SK-N-SH treated with all-trans-retinoic acid at 6 μM for 48 hours (cell line): ENCODE measurements around the gene ENTR1.

Source experiments
- ARNTL ChIP-seq: fragments of 450-650 bp; formaldehyde crosslinking; IDR thresholded peaks from 2 replicates; pipeline ENCODE4 v1.5.0; 2020; ENCODE audit warnings: low read depth, mild to moderate bottlenecking, moderate library complexity, borderline replicate concordance
- BACH2 ChIP-seq: fragments of 250-450 bp; sonication (Bioruptor Pico); IDR thresholded peaks from 2 replicates; pipeline ENCODE4 v1.9.0; 2021; ENCODE audit warnings: mild to moderate bottlenecking, borderline replicate concordance
- CSDC2 ChIP-seq: fragments of 250-450 bp; sonication (Bioruptor Pico); IDR thresholded peaks from 2 replicates; pipeline ENCODE4 v1.5.0; 2020; ENCODE audit warnings: mild to moderate bottlenecking, moderate library complexity
- GLIS3 ChIP-seq: fragments of 250-450 bp; sonication (Bioruptor Pico); IDR thresholded peaks from 2 replicates; pipeline ENCODE4 v1.5.0; 2020; ENCODE audit warnings: mild to moderate bottlenecking, moderate library complexity
- OSR1 ChIP-seq: fragments of 250-450 bp; sonication (Bioruptor Pico); IDR thresholded peaks from 2 replicates; pipeline ENCODE4 v1.8.0; 2022; ENCODE audit warnings: moderate library complexity, mild to moderate bottlenecking, inconsistent platforms
- PPARA ChIP-seq: fragments of 250-450 bp; sonication (Bioruptor Pico); IDR thresholded peaks from 2 replicates; pipeline ENCODE4 v1.5.0; 2020; ENCODE audit warnings: mild to moderate bottlenecking, borderline replicate concordance
- RARB ChIP-seq: fragments of 250-450 bp; sonication (Bioruptor Pico); IDR thresholded peaks from 2 replicates; pipeline ENCODE4 v1.8.0; 2021; ENCODE audit warnings: mild to moderate bottlenecking, moderate library complexity
- SNAI2 ChIP-seq: fragments of 250-450 bp; sonication (Bioruptor Pico); IDR thresholded peaks from 2 replicates; pipeline ENCODE4 v1.5.0; 2020; ENCODE audit warnings: mild to moderate bottlenecking, moderate library complexity
- TF ChIP-seq, protein P1 (sequence below): fragments of 250-450 bp; sonication (Bioruptor Pico); IDR thresholded peaks from 2 replicates; pipeline ENCODE4 v1.8.0; 2020; ENCODE audit warnings: mild to moderate bottlenecking, moderate library complexity, borderline replicate concordance
- TF ChIP-seq, protein P2 (sequence below): fragments of 250-450 bp; sonication (Bioruptor Pico); IDR thresholded peaks from 2 replicates; pipeline ENCODE4 v1.5.0; 2020; ENCODE audit warnings: mild to moderate bottlenecking, moderate library complexity

GRCh38 chr9:136381966-136382513 is 28.4 kb downstream of the ENTR1 start:
- TF ChIP-seq GLIS3 = no peak
- TF ChIP-seq, protein P1, sequence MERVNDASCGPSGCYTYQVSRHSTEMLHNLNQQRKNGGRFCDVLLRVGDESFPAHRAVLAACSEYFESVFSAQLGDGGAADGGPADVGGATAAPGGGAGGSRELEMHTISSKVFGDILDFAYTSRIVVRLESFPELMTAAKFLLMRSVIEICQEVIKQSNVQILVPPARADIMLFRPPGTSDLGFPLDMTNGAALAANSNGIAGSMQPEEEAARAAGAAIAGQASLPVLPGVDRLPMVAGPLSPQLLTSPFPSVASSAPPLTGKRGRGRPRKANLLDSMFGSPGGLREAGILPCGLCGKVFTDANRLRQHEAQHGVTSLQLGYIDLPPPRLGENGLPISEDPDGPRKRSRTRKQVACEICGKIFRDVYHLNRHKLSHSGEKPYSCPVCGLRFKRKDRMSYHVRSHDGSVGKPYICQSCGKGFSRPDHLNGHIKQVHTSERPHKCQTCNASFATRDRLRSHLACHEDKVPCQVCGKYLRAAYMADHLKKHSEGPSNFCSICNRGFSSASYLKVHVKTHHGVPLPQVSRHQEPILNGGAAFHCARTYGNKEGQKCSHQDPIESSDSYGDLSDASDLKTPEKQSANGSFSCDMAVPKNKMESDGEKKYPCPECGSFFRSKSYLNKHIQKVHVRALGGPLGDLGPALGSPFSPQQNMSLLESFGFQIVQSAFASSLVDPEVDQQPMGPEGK (CRISPR knock-in tag) = no peak
- TF ChIP-seq BACH2 (CRISPR knock-in tag) = no peak
- no peak for TF ChIP-seq SNAI2 (CRISPR knock-in tag)
- TF ChIP-seq PPARA (CRISPR knock-in tag) = no peak
- TF ChIP-seq CSDC2 (CRISPR knock-in tag) = no peak
- TF ChIP-seq OSR1 (CRISPR knock-in tag) = no peak
- TF ChIP-seq, protein P2, sequence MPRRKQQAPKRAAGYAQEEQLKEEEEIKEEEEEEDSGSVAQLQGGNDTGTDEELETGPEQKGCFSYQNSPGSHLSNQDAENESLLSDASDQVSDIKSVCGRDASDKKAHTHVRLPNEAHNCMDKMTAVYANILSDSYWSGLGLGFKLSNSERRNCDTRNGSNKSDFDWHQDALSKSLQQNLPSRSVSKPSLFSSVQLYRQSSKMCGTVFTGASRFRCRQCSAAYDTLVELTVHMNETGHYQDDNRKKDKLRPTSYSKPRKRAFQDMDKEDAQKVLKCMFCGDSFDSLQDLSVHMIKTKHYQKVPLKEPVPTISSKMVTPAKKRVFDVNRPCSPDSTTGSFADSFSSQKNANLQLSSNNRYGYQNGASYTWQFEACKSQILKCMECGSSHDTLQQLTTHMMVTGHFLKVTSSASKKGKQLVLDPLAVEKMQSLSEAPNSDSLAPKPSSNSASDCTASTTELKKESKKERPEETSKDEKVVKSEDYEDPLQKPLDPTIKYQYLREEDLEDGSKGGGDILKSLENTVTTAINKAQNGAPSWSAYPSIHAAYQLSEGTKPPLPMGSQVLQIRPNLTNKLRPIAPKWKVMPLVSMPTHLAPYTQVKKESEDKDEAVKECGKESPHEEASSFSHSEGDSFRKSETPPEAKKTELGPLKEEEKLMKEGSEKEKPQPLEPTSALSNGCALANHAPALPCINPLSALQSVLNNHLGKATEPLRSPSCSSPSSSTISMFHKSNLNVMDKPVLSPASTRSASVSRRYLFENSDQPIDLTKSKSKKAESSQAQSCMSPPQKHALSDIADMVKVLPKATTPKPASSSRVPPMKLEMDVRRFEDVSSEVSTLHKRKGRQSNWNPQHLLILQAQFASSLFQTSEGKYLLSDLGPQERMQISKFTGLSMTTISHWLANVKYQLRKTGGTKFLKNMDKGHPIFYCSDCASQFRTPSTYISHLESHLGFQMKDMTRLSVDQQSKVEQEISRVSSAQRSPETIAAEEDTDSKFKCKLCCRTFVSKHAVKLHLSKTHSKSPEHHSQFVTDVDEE (CRISPR knock-in tag) = no peak
- no peak for TF ChIP-seq ARNTL (CRISPR knock-in tag)
- no peak for TF ChIP-seq RARB (CRISPR knock-in tag)
